NCI-H128 (cell line): ENCODE measurements around the gene IL17RC.
"Not testable (repeated sequence)": the region's sequence is repeated elsewhere in the genome, so short reads cannot be mapped to it uniquely, and the experiment has no call there.

Source experiments
- DNase-seq: peaks from one replicate; lab custom pipeline; 2025; ENCODE audit not compliant: unreplicated experiment; lab: John Stamatoyannopoulos, UW

The IL17RC gene

DNA sequence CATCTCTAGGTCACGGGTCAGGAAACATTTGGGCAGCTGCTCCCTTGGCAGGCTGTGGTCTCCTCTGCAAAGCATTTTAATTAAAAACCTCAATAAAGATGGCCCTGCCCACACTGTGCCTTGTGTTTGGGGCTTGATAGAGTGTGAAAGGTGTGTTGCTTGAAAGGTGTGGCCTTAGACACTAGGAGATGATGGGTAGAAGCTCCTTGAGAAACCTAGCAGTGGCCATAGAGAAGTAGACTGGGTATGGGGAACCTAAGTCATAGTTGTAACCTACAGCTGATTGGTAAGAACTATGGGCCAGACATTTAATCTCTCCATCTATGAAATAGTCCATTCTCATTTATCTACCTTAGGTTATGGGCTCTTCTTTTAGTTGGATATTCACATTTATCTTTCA is 23.2 kb upstream of the IL17RC start:
- no peak for DNase-seq

DNA sequence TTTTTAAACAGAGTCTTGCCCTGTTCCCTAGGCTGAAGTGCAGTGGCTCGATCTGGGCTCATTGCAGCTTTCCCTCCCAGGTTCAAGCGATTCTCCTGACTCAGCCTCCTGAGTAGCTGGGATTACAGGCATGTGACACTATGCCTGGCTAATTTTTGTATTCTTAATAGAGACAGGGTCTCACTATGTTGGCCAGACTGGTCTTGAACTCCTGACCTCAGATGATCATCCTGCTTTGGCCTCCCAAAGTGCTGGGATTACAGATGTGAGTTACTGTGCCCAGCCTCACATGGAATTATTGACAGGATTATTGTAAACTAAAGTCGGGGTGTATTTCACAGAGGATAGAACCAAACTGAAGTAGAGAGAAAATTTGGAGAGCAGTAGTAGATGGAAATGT is 21.2 kb upstream of the IL17RC start:
- DNase-seq, result not testable (repeated sequence)

DNA sequence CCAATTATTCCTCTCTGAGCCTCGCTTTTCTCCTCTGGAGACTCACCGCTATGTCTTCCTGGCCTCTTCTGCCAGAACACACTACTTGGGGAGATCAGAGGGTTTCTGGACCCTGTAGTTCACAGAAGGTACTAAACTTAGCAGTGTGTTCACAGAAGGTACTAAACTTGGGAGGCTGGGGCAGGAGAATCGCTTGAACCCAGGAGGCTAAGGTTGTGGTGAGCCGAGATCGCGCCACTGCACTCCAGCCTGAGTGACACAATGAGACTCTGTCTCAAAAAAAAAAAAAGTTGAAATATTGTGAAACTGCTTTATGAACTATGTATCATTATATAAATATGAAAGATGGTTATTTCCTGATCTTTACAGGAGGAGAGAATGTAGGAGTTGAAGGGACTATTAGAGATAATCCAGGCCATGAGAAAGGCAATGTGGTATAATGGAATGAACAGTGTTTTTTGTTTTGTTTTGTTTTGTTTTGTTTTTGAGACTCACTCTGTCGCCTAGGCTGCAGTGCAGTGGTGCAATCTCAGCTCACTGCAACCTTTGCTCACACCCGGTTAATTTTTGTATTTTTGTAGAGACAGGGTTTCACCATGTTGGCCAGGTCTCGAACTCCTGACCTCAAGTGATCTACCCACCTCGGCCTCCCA is 20.0 kb upstream of the IL17RC start:
- DNase-seq, result not testable (repeated sequence)

DNA sequence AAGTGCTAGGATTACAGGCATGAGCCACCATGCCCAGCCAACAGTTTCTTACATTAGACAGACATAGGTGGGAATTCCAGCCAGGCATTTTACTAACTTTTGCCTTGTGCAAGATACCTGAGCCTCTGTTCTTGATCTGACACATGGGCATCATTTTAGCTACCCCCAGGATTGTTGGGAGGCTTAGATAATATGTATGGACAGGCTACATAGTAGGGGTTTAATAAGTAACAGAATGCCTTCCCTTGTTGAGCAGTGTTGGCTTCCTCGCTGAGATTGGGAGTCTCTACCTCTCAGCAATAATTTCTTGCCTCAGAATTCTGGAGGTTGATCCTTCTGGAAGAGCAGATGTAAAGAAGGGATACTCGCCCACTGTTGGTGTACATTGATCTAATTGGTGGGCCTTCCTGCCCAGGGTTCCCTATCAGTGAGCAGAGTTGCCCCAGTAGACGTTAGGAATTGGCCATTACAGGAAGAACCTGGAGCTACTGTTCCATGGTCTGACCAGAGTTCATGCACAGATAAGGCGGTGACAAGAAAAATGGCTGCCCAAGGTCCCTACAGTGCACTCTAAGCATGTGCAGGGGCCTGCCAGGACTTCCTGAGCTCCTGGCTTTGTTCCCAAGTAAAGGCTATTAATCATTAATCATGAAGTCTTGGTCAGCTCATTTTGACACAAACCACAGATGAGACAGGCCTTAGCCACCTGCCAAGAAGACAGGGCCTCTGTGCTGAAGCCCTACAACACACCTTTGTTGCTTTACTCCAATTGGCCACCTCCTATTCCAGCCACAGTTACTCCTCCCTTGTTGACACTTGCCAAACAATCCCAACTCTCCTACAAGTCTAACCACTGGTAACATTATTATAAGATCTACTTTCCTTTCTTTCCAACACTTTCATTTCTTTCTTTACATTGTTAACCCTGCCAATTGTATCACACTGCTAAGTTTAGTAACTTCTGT is 19.2 kb upstream of the IL17RC start:
- DNase-seq, result no peak

DNA sequence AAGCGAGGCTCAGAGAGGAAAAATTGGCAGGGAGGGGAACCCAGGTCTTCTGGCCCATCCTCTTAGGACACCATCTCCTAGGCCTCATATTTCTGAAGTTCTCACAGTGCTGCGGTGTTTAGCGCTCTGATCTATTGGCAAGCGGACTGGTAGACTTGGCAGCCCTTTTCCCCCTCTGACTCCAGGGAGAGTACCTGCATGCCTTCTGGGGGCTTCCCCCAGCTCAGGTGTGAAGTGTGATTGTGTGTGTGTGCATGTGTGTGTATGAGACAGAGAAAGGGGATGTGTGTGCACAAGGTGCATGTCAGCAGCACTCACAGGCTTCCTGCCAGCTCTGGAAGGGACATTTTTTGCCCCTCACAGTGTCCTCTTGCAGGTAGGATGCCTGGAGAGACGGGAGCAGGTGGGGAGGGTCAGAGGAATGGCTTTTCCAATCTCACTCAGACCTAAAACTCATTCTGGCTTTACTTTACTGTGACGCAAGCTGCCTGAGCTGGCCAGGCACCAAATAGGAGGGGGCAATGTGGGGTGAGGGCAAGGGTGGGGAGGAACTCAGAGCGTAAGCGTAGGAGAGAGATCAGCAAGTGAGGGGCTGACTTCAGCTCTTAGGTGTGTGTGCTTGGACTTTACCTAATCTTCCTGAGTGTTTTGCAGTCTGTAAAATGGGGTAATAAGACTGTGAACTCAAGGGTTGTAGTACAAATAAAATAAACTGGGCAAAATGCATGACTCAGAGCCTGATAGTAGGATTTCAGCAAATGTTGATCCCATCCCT is 18.2 kb upstream of the IL17RC start:
- DNase-seq, result no peak

DNA sequence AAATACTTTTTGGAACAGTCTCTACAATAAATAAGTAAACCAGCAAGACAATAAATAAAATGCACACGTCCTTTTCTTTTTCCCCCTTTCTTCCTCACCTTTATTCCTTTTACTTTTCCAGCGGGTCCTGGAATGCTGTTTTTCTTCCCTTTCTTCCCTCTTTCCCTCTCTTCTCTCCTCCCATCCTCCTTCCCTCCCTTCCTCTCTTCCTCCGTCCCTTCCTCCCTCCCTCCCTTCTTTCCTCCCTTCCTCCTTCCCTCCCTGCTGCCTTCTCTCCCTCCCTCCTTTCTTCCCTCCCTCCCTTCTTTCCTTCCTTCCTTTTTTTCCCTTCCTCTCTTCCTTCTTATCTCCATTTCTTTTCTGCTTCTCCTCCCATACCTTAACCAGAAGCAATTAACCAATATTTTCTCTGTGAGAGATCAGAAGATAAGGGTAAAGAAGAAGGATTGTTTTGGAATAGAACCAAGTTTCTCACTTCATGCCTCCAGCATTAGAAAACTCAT is 17.6 kb upstream of the IL17RC start:
- DNase-seq, result no peak

DNA sequence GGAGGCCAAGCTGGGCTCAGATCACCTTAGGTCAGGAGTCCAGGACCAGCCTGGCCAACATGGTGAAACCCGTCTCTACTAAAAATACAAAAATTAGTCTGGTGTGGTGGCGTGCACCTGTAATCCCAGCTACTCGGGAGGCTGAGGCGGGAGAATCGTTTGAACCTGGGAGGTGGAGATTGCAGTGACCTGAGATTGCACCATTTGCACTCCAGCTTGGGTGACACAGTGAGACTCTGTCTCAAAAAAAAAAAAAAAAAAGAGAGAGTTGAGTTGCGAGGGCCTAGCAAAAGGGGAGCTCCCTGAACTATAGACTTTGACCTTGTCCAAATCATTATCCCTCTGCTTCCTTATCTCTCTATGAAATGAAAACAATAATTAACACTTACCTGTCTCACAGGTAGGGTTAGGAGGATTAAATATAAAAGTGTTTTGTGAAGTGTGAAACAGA is 15.9 kb upstream of the IL17RC start:
- not testable (repeated sequence) for DNase-seq

DNA sequence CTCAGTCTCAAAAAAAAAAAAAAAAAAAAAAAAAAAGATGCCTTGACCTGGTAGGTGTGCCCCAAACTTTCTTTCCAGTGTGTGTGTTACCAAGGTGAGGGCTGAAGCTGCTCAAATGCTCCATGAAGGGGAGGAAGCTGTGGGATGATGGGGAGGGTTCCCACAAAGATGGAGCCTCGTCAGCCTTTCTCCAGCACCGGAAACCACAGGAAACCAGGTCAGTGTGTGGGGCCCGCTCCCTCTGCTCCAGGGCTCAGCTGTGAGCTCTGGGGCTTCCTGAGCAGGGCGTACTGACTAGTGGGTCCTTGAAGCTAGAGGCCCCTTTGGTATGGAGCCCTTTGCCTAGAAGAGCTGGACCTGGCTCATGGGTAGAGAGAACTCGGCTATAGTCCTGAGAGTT is 14.9 kb upstream of the IL17RC start:
- DNase-seq, result no peak

DNA sequence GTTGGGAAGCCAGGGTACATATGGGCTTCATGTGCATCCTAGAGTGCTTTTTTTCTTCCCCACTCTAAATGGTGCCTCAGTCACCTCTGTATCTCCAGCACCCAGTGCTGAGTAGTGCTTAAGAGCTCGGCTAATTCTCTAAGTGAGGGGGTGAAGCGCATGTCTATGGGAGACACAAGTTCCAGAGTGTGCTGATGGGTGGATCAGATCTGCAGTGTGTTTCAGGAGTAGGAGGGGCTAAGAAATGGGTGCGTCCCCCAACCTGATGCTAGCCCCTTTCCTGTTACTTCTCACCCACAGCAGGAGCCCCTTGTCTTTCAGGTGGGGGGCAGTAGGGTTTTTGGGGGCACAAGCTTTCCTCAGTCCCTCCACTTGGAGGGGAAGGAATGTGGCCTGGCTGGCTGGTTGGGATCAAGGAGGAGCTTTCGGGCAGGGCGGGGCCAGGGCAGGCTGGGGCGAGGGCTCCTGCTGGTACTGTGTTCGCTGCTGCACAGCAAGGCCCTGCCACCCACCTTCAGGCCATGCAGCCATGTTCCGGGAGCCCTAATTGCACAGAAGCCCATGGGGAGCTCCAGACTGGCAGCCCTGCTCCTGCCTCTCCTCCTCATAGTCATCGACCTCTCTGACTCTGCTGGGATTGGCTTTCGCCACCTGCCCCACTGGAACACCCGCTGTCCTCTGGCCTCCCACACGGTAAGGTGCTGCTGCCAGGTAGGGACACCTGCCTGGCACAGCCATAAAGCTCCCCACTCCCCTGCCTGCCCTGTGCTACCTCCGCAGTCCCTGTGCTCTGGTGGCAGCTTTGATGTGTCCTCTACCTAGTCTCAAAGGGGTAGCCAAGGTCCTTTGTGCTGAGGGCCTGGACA is 14.3 kb upstream of the IL17RC start, which contains the start of gene IL17RE:
Gene IL17RE, plus strand, starts transcription at position 477 of the 866 bp plus-strand sequence. Its CDS starts 85 bp downstream, at position 562.
- DNase-seq, result no peak

DNA sequence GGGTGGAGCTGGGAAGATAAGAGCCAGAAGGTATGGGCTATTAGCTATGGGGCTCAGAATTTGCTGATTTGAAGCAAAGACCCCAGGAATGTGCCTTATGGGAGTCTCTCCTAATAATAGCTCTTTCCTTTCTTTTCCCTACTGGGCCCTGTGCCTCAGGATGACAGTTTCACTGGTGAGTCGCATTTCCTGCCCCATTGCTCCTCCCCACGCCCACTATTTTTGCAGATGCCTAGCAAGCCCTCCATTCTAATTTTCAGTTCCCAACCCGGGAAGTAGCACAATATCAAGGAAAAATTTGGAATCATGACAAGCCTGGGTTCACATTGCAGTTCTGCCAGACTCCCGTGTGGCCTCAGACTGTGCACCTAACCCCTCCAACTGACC is 13.7 kb upstream of the IL17RC start:
- DNase-seq, result no peak

DNA sequence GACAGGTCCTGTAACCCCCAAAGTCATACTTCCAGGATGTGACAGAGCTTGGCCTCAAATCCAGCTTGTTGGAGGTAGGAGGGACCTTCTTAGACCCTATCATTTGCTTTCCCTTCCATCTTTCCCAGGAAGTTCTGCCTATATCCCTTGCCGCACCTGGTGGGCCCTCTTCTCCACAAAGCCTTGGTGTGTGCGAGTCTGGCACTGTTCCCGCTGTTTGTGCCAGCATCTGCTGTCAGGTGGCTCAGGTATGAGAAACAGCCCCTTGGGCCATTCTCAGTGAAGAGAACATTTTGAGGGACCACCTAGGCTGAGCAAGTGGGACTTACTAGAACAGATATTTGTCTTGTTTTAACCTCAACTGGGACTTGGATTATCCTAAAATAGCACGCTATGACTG is 13.0 kb upstream of the IL17RC start:
- DNase-seq, result no peak

DNA sequence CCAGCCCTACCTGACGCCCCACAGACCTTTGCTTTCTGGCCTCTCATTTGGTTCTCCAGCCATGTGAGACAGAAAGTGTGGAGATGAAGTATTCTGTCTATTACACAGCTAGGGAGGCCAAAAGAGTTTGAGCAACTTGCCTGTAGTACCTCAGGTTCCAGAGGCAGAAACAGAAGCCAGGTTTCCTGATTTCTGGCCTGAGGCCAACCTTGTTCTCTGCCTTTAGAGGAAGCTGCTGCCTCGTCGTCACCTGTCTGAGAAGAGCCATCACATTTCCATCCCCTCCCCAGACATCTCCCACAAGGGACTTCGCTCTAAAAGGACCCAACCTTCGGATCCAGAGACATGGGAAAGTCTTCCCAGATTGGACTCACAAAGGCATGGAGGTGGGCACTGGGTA is 10.4 kb upstream of the IL17RC start:
- DNase-seq, result no peak

DNA sequence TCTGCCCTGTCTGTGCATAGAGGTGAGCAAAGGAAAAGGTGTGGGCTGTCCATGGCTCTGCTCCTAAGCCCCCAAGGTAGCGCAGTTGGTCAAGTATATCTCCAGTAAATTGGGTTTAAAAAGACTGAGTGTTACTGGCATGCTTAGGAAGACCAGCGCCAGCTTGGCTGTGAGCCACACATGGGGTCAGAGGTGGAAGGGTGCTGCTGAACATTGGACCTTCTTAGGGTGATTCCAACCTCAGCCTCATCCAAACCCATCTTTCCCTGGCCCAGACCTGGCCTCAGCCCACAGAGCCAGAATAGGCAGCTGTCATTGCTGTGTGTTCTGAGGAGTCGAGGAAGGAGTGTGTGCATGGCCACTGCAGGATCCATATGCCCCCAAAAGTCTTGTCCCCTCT is 8.6 kb upstream of the IL17RC start:
- no peak for DNase-seq

DNA sequence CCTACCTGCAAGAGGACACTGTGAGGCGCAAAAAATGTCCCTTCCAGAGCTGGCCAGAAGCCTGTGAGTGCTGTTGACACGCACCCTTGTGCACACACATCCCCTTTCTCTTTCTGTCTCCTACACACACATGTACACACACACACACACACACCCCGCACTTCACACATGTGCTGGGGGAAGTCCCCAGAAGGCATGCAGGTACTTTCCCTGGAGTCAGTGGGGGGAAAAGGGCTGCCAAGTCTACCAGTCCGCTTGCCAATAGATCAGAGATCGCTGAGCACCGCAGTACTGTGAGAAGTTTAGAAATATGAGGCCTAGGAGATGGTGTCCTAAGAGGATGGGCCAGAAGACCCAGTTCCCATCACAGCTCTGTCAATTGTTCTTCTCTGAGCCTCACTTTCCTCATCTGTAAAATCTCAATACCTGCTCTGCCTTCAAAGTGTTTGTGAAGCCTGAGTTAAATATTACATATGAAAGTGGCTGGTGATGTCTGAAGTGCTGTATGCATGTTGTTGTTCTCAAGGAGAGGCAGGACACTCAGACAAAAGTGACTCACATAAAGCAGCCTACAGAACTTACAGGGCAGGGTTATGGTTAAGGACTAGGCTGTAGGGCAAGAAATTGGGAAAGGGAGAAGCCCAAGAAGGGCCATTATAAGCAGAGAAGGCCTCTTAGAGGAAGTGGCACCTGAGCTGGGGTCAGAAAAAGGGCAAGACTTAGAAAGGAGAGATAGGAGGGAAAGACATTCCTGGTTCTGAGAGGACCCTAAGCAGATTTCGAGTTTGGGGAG is 7.5 kb upstream of the IL17RC start:
- no peak for DNase-seq

DNA sequence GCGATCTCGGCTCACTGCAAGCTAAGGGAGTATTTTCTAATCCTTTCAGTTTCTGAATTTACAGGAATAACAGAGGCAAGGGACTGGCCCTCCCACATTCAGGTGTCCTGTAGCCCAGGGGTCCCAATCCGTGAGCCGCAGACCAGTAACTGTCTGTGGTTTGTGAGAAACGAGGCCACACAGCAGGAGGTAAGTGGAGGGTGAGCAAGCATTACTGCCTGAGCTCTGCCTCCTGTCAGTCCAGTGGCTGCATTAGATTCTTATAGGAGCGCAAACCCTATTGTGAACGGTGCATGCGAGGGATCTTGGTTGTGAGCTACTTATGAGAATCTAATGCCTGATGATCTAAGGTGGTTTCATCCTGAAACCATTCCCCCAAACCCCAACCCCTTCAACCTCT is 5.0 kb upstream of the IL17RC start:
- no peak for DNase-seq

DNA sequence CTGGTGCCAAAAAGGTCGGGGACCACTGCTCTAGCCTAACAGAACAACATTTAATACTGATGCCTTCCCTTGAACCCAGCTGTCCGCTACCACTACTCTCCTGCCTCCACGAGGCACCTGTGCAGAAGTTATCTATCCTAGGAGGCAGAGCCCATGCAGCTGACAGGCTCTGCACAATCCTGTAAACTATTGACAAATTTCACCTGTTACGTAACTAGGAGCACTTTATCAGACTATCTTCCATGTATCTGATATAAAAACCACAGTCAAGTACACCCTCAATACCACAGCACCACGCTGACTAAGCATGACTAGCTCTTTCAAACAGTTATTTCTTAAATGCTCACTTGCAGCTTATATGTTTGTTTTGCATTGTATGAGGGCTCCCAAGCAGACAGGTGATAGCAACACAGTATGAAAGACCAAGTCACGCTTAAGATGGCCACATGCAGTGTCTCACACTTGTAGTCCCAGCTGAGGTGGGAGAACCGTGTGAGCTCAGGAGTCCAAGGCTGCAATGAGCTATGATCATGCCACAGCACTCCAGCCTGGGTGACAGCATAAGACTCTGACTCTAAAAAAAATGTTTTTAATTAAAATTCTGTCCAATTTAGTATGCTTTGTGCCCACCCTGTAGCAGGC is 4.5 kb upstream of the IL17RC start:
- no peak for DNase-seq

DNA sequence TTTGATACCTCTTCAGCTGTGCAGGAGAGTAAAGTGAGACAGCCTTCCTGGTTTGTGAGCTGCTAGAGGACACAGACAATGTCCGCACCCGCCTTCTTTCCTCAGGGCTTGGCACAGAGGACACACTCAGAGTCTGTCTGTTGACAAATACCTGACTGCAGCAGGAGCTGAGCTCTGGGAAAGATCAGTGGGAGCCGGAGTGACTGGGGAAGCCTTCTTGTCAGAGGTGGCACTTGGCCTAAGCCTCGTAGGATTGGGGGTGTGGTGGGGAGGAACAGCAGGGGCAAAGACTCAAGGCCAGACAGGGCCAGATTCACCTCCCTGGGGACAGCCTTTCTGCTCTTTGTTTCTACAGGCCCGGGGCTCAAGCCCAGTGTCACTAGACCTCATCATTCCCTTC is 3.3 kb upstream of the IL17RC start:
- no peak for DNase-seq

DNA sequence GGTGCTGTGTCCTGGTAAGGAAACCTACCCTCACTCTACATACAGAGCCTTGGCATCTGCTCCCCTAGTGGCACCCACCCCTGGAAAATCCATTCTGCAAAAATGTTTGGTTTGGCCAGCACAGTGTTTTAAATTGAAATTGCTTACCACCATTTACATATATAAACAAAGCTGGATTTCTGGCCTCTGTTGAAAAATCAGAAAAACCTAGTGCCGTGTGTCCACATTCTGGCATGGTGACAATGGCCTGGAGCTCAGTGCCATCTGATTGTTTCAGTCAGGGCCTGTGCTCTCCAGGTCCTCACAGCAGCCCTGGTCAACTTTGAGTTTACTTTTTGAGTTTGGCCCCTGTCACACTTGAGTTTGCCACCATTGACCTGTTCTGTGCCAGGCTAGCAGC is 2.9 kb upstream of the IL17RC start:
- no peak for DNase-seq
